ENCODE results near the gene FBXL7.

DNA sequence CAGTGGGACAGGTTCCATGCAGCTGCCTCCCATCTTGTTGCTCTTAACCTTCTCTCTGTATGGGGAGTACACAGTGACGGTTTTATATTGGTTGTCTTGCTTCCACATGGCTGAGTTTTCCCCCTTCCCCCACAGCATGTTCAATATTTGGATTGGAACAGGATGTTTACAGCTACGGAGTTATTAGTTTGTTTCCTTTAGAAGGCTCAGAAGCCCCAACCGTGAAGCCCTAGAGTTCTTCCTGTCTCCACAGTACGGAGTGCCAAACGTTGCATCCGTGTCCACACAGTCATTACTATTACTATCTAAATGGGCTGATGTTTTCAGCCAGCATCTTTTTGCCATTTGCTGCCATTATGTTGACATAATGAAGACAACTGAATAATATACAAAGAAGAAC lies 402.1 kb downstream of the FBXL7 start:
- TF ChIP-seq, protein P1, sequence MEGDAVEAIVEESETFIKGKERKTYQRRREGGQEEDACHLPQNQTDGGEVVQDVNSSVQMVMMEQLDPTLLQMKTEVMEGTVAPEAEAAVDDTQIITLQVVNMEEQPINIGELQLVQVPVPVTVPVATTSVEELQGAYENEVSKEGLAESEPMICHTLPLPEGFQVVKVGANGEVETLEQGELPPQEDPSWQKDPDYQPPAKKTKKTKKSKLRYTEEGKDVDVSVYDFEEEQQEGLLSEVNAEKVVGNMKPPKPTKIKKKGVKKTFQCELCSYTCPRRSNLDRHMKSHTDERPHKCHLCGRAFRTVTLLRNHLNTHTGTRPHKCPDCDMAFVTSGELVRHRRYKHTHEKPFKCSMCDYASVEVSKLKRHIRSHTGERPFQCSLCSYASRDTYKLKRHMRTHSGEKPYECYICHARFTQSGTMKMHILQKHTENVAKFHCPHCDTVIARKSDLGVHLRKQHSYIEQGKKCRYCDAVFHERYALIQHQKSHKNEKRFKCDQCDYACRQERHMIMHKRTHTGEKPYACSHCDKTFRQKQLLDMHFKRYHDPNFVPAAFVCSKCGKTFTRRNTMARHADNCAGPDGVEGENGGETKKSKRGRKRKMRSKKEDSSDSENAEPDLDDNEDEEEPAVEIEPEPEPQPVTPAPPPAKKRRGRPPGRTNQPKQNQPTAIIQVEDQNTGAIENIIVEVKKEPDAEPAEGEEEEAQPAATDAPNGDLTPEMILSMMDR (conservative IDR thresholded peaks at IDR 0.05): no peak
- no peak for TF ChIP-seq ZFX (IDR thresholded peaks at IDR 0.05)

Measured in C4-2B (cell line).